NOMO-1 (cell line): ENCODE results near the gene SCG3.

Experiments used
- DNase-seq, 2 experiments: peaks; one replicate each; lab custom pipeline; 2025; ENCODE audit not compliant: unreplicated experiment in 2 of 2; lab: John Stamatoyannopoulos, UW

The SCG3 gene

DNA sequence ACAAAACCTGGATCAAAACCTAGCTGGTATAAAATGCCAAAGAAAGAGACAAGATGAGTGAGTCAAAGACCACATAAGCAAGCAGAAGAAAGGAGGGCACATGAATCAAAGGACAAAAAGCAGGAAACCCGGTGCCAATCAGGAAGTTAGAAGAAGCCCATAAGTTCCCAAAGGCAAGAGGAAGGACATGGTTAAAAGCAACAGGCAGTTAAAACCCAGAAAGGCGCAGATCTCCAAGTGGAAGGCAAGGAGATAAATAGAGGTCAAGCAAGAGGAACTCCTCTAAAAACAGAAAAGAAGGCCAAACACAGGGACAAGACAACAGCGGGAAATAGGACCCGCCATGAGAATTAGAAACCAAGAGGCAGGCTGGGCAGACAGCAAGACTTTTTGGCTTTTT lies 74.5 kb downstream of the SCG3 start:
- DNase-seq: peak in 1 of 2 experiments; percentile 18

GRCh38 chr15:51756482-51756881 lies 75.2 kb downstream of the SCG3 start:
- peak; percentile 49 to 93 for DNase-seq

DNA sequence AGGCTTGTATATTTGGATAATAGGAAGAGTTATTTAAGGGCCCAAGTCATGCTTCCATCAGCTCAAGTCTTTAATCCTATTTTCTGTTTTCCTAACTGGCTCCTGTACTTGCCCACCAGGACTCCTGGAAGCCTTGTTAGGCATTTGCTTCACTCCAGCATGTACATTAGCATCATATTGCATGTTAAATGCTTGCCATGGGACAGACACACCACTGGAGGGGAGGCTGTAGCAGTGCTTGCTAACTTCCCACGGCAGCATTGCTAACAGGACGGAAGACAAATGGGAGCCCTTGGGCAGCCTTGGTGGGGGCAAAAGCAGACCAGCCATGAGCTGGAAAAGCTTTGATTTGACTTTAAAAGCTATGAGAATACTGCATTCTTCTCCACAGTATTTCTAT lies 76.1 kb downstream of the SCG3 start:
- DNase-seq: no peak

- DNase-seq: no peak
Observed at GRCh38 chr15:51758645-51759044, 77.3 kb downstream of the SCG3 start.

DNA sequence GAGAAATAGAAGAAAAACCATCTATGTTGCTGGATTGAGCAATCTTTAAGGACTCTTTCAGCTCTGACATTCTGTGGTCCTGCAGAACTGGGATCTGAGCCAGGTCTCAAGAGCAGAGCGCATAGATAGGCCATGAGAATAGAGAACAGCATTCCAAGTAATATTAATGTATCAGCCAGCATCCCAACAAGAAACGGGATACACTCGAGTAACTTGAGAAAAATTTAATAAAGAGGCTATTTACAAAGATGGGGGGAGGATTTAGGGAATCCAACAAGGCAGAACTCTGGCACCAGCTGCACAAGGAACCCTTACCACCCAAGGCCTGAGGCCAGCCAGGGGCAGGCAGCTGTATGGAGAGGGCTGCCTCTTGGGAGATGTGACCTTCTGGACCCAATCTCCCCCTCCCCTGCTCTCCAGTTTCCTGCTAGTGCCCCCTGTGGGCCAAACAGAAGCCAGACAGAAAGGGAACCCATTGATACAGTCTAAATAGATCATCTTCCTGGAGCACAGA lies 78.3 kb downstream of the SCG3 start:
- no peak for DNase-seq

DNA sequence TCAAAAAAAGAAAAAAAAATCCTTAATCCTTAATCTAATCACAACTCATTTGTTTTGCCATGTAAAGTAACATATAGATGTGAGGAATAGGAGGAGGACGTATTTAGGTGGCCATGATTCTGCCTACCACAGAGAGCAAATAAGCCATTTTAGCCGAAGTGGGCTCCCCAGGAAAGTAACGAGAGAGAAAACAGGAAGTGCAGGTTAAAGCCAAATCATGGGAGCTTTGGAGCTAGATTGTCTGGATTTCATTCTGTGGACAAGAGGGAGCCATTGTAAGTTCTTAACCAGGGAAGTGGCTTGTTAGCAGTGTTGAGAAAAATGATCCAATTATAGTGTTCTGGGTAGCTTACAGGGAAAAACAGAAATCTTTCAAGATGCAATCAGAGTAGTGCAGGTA lies 79.5 kb downstream of the SCG3 start:
- no peak for DNase-seq

- no peak for DNase-seq
Observed at GRCh38 chr15:51765751-51766150, 84.4 kb downstream of the SCG3 start.

DNA sequence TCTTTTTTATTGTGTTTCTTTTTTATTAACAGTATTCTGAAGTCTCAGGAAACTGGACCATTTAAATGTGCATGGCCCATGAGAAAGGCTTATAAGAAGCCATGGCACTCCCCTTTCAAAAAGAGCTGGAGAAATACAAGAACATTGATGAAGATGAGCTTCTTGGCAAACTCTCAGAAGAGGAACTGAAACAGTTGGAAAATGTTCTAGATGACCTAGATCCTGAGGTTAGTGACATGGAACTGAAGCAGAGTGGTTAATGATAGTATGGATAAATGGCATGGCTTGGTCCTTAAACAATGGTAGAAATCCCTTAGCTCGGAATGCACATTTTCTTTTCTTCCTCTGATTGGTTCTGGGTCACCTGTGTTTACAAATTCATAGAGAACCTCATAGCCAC lies 85.0 kb downstream of the SCG3 start:
- peak; percentile 11 to 16 for DNase-seq

GRCh38 chr15:51768018-51768417 lies 86.7 kb downstream of the SCG3 start:
- peak; percentile 56 for DNase-seq
